CD4-positive, alpha-beta memory T cell (primary cell): ENCODE results near the gene PCDHGA3. TPM values are rescaled to one million over a fixed set of nuclear protein-coding genes. Genes with fewer than 3 reads are reported as not detected.

ENCODE experiments used
- CTCF ChIA-PET: fragments of 350-600 bp; sonication (Branson Sonifier 250); formaldehyde crosslinking; loops from one replicate; lab custom pipeline; 2021; ENCODE audit warnings: inconsistent platforms; ENCODE audit not compliant: partially characterized antibody; lab: Charles Lee
- POLR2A ChIA-PET: fragments of 350-600 bp; sonication (Branson Sonifier 250); formaldehyde crosslinking; loops from one replicate; lab custom pipeline; 2021; ENCODE audit not compliant: partially characterized antibody; lab: Charles Lee
- DNase-seq, 5 donors: peaks; one replicate each; pipeline versions ENCODE4 v3.0.0 to v3.0.0-alpha.2; 2020 to 2022; ENCODE audit warnings: mixed read lengths in 1 of 5
- H3K27ac ChIP-seq: one replicate; pipeline ENCODE4 v1.7.0; 2013; ENCODE audit warnings: low read depth, low read length
- H3K27me3 ChIP-seq: 2 replicates; pipeline ENCODE4 v1.7.0; 2013; ENCODE audit warnings: mild to moderate bottlenecking, low read length, moderate library complexity; ENCODE audit not compliant: insufficient read depth
- H3K36me3 ChIP-seq: 2 replicates; pipeline ENCODE4 v1.7.0; 2013; ENCODE audit warnings: mild to moderate bottlenecking, low read length, moderate library complexity; ENCODE audit not compliant: insufficient read depth
- H3K4me1 ChIP-seq: 2 replicates; pipeline ENCODE4 v1.7.0; 2013; ENCODE audit warnings: mild to moderate bottlenecking, low read length, moderate library complexity; ENCODE audit not compliant: insufficient read depth
- H3K4me3 ChIP-seq, 2 donors: one replicate each; pipeline ENCODE4 v1.7.0; 2013; ENCODE audit warnings: low read length in 2 of 2, mild to moderate bottlenecking in 1 of 2
- H3K9me3 ChIP-seq, 2 donors: one replicate each; pipeline ENCODE4 v1.7.0; 2013; ENCODE audit warnings: low read length in 2 of 2, control low read depth in 1 of 2; ENCODE audit not compliant: control insufficient read depth in 1 of 2
- H3K27ac Mint-ChIP-seq, 7 donors: one replicate each; pipeline ENCODE4 v1.8.0; 2020 to 2021; ENCODE audit warnings: mixed read lengths in 7 of 7, mild to moderate bottlenecking in 6 of 7, inconsistent platforms in 3 of 7, moderate library complexity in 3 of 7
- H3K27me3 Mint-ChIP-seq, 2 donors: one replicate each; pipeline ENCODE4 v1.8.0; 2020 to 2021; ENCODE audit warnings: mixed read lengths in 2 of 2
- H3K36me3 Mint-ChIP-seq, 2 donors: one replicate each; pipeline ENCODE4 v1.8.0; 2020 to 2021; ENCODE audit warnings: mixed read lengths in 2 of 2, inconsistent platforms in 1 of 2, mild to moderate bottlenecking in 1 of 2
- H3K4me1 Mint-ChIP-seq, 4 donors: one replicate each; pipeline ENCODE4 v1.8.0; 2020 to 2021; ENCODE audit warnings: mixed read lengths in 4 of 4, mild to moderate bottlenecking in 1 of 4
- H3K4me3 Mint-ChIP-seq, 8 donors: one replicate each; pipeline ENCODE4 v1.8.0; 2020 to 2021; ENCODE audit warnings: mixed read lengths in 8 of 8, mild to moderate bottlenecking in 7 of 8, moderate library complexity in 6 of 8, inconsistent platforms in 3 of 8
- H3K9me3 Mint-ChIP-seq, 8 donors: one replicate each; pipeline ENCODE4 v1.8.0; 2020 to 2021; ENCODE audit warnings: mixed read lengths in 8 of 8, mild to moderate bottlenecking in 5 of 8, inconsistent platforms in 3 of 8, moderate library complexity in 1 of 8
- intact Hi-C: fragments of 100-400 bp; cut with micrococcal nuclease; formaldehyde crosslinking; loops from one replicate; pipeline ENCODE4 v1.15.1; 2023
- polyA plus RNA-seq, 2 donors: library from polyadenylated mRNA; unstranded; fragments of 300-500 nt; fragmentation: Illumina TruSeq; gene quantifications; one replicate each; pipeline ENCODE4 v1.2.3, GENCODE V29; 2021
- total RNA-seq, 2 experiments: library from RNA; stranded (reverse); gene quantifications; one replicate each; pipeline ENCODE4 v1.2.3, GENCODE V29; 2021

The PCDHGA3 gene
- total and polyA plus RNA-seq, 4 experiments from 2014 or later = 0.17 to 0.26 (median 0.23) TPM; not detected in 1

DNA sequence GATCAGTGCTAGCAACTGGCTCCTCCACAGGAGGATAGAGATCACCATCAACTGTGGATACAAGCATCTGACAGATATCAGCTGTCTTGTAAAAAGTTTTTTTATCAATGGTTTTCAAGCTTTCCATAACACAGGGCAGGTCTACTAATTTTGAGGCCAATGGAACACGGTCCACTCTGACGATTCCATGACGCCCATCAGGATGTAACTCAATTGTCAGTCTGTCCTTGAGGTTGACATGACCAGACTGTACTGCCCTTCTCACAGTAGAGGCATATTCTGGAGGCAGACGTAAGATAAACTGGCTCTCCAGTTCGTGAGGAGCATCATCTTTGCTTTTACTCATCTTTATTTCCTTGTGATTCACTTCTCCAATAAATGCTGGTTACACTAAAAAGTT is 23.9 kb upstream of the PCDHGA3 start:
- Histone ChIP-seq H3K9me3 (peaks cover 19 to 39% of the 10 kb centered on the region in 2 donors), H3K27me3 (no peaks in the 10 kb centered on the region), H3K4me3 (peak overlapping the region; percentile 54 to 77), H3K4me1 (peaks cover 15% of the 10 kb centered on the region), H3K27ac (no peak overlapping the region), H3K36me3 (peaks cover 19% of the 10 kb centered on the region)
- ChIA-PET POLR2A (interaction anchor here (0.6 to 2.6 kb wide), 15 partner anchors 9 to 918 kb away, joined by 3 to 27 read pairs (median 6); partner anchors contain the start of genes ANKHD1, DIAPH1, HDAC3 and IK), CTCF (interaction anchor here (0.7 to 4.8 kb wide), 18 partner anchors 8 to 609 kb away, joined by 3 to 38 read pairs (median 4); partner anchors contain the start of genes PCDHGA1, PCDHGA10, PCDHGA11 and PCDHGB1)
- Mint-ChIP-seq H3K36me3 (peaks cover 47 to 48% of the 10 kb centered on the region in 2 donors), H3K27me3 (peaks cover 0 to 2% of the 10 kb centered on the region in 2 donors), H3K27ac (peak overlapping the region in 5 of 7 donors; percentile 93 to 100 (median 99)), H3K9me3 (peaks cover 14 to 83% (median 73%) of the 10 kb centered on the region in 8 donors), H3K4me1 (peaks cover 21 to 32% (median 28%) of the 10 kb centered on the region in 4 donors), H3K4me3 (peak overlapping the region; percentile 90 to 99 (median 98))
- DNase-seq = no peak
- intact Hi-C loops = loop anchor here (1.0 to 10.0 kb wide), 9 partner anchors 95 to 1215 kb away; partner anchors contain the start of genes ANKHD1, DIAPH1, PCDHGA10 and PCDHGB7

DNA sequence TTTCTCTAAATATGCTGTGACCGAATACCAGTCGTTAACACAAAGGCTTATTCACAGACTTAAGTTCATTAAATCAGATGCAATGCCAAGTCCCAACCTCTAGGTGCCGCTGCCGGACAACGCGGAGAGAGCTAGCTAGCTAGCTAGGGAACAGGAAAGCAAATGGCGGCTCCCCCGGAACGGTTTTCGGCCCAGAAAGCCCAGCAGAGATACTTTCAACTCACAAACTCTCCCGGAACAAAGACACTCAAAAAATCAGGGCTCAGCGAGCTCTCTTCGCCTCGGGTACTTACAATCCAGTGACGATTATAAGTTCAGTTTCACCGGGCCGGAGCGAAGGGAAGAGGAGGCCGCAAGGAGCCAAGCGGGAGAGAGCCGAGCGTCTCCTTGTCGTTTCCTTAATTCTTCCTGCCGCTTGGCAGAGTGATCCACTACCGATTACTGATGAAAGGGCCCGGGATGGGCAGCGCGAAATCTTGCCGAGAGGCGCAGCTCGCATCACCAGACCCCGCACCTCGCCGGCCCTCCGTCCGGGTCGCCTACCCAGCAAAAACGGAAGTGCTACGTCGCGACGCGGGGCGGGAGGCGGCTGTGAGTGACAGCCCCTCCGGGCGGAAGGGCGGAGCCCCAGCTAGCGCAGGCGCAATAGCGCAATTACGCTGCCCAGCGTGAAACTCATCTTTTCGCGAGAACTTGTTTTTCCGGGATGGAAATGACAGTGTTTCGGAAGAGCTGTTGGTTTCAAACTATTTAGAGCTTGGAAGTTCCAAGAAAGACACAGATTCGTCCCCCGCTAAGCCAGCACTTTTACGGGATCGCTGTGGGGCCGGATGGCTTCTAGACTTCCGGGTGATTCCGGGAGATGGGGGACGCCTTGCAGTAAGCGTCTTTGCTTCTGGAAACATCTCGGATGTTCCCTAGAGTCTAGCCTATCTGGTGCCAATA is 23.1 kb upstream of the PCDHGA3 start, which contains the start of gene TAF7:
TSS of gene TAF7 (minus strand) at position 560 of the 945 bp plus-strand sequence. CDS start 740 bp downstream, outside the sequence.
- Mint-ChIP-seq H3K4me3 (peak within 1 kb of the TSS; percentile 90 to 99 (median 98)), H3K4me1 (peaks cover 20 to 32% (median 26%) of the 10 kb centered on the region in 4 donors), H3K36me3 (peaks cover 39 to 40% of the 10 kb centered on the region in 2 donors), H3K27me3 (peaks cover 0 to 2% of the 10 kb centered on the region in 2 donors), H3K27ac (peak within 1 kb of the TSS; percentile 93 to 100 (median 97)), H3K9me3 (peaks cover 10 to 75% (median 67%) of the 10 kb centered on the region in 8 donors)
- intact Hi-C loops = loop anchor here (1.0 to 10.0 kb wide), 9 partner anchors 94 to 1216 kb away; partner anchors contain the start of genes ANKHD1, DIAPH1, PCDHGA10 and PCDHGB7
- peak within 1 kb of the TSS; percentile 54 to 77 for H3K4me3 ChIP-seq
- H3K27me3 ChIP-seq = no peaks in the 10 kb centered on the region
- H3K4me1 ChIP-seq = peaks cover 15% of the 10 kb centered on the region
- DNase-seq = peak; percentile 92 to 93 (median 93)
- ChIA-PET CTCF (interaction anchor here (0.6 to 4.8 kb wide), 22 partner anchors 9 to 610 kb away, joined by 3 to 38 read pairs (median 4); partner anchors contain the start of genes PCDHB14, PCDHGA1, PCDHGA10 and PCDHGA11), POLR2A (interaction anchor here (0.5 to 2.6 kb wide), 22 partner anchors 8 to 1386 kb away, joined by 3 to 27 read pairs (median 5); partner anchors contain the start of genes ANKHD1, DIAPH1, HDAC3 and IK)
- peaks cover 19% of the 10 kb centered on the region for H3K36me3 ChIP-seq
- peaks cover 19 to 31% of the 10 kb centered on the region in 2 donors for H3K9me3 ChIP-seq
- peak within 1 kb of the TSS; percentile 97 for H3K27ac ChIP-seq

DNA sequence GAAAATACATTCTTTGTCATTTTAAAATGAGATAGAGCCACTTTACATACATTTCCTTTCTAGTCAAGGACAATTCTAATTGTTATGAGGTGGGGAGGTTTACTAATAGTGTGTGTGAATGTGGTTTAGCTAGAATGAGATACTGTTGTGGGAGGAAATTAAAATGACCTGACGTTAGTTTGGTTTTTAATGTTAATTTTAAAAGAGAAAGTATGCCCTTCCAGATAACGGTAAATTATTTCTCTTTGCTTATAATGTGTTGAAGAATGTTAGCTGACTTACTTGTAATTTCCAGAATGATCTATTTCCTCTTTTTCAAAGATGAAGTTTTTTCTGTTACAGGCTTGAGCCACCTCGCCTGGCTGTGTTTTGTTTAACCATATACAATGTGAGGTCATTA is 21.4 kb upstream of the PCDHGA3 start:
- H3K27ac ChIP-seq = no peak overlapping the region
- H3K9me3 ChIP-seq = peaks cover 19 to 28% of the 10 kb centered on the region in 2 donors
- Mint-ChIP-seq H3K27me3 (peaks cover 8 to 11% of the 10 kb centered on the region in 2 donors), H3K4me3 (peak overlapping the region in 3 of 8 donors; percentile 13 to 54 (median 53)), H3K27ac (peak overlapping the region in 1 of 7 donors; percentile 93), H3K36me3 (peaks cover 36 to 43% of the 10 kb centered on the region in 2 donors), H3K4me1 (peaks cover 22 to 43% (median 31%) of the 10 kb centered on the region in 4 donors), H3K9me3 (peaks cover 9 to 71% (median 62%) of the 10 kb centered on the region in 8 donors)
- H3K36me3 ChIP-seq = peaks cover 19% of the 10 kb centered on the region
- no peaks in the 10 kb centered on the region for H3K27me3 ChIP-seq
- POLR2A ChIA-PET = no interaction called here
- peaks cover 15% of the 10 kb centered on the region for H3K4me1 ChIP-seq
- CTCF ChIA-PET = interaction anchor here (1.0 kb wide), 1 partner anchor 190 kb away, joined by 3 read pairs; no protein-coding TSS in a partner anchor
- intact Hi-C loops = loop anchor here (5.0 to 10.0 kb wide), 3 partner anchors 93 to 1217 kb away; partner anchors contain the start of genes PCDHGA10 and PCDHGB7
- H3K4me3 ChIP-seq = no peak overlapping the region
- DNase-seq = no peak

DNA sequence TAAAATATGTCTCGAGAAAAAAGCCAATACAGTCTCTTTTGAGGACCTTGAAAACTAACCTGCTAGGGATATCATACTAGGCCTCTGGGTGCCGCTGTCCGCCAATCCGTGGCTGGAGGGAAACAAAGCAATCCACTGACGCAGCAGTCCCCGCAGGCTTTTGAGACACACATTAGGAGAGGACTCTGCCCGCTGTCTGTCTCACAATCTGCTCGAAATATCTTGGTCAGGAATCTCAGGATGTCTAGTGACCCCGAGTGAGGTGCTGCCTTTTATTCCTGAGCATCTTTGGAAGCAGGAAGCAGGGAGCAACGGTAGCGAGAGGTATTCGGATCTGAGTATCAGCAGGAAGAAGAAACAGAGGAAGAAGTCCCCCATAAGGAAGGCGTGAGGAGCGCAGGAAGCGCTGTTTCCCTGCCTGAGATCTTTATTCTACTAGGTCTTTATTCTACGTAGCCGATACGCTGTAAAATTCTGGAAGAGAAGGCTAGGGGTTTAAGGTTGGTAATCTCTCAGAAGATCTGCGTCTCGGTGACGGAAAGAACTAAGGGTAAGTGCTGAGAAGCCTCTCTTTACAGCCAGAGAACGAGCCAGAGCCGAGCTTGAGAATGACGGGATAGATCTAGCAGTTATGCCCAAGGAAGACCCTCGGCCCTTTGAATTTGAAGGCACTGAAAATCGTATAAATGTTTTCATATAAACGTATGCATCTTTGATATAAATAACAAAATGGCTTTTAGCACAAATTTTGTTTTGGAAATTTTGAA is 17.4 kb upstream of the PCDHGA3 start:
- peaks cover 0 to 10% of the 10 kb centered on the region in 2 donors for H3K9me3 ChIP-seq
- intact Hi-C loops = loop anchor here (1.0 to 10.0 kb wide), 5 partner anchors 89 to 1221 kb away; partner anchors contain the start of genes PCDHGA10 and PCDHGB7
- Mint-ChIP-seq H3K27me3 (peaks cover 23 to 28% of the 10 kb centered on the region in 2 donors), H3K4me1 (peaks cover 5 to 11% (median 8%) of the 10 kb centered on the region in 4 donors), H3K9me3 (peaks cover 0 to 65% (median 52%) of the 10 kb centered on the region in 8 donors), H3K36me3 (peaks cover 8 to 17% of the 10 kb centered on the region in 2 donors), H3K27ac (peak overlapping the region; percentile 36 to 98 (median 94)), H3K4me3 (peak overlapping the region; percentile 91 to 97 (median 94))
- ChIA-PET CTCF (interaction anchor here (0.6 to 4.2 kb wide), 11 partner anchors 10 to 241 kb away, joined by 3 to 20 read pairs (median 3); no protein-coding TSS in a partner anchor), POLR2A (no interaction called here)
- no peaks in the 10 kb centered on the region for H3K36me3 ChIP-seq
- peaks cover 2% of the 10 kb centered on the region for H3K4me1 ChIP-seq
- peak overlapping the region; percentile 37 for H3K27ac ChIP-seq
- peak; percentile 67 to 80 (median 71) for DNase-seq
- peak overlapping the region; percentile 26 to 50 for H3K4me3 ChIP-seq
- H3K27me3 ChIP-seq = no peaks in the 10 kb centered on the region

DNA sequence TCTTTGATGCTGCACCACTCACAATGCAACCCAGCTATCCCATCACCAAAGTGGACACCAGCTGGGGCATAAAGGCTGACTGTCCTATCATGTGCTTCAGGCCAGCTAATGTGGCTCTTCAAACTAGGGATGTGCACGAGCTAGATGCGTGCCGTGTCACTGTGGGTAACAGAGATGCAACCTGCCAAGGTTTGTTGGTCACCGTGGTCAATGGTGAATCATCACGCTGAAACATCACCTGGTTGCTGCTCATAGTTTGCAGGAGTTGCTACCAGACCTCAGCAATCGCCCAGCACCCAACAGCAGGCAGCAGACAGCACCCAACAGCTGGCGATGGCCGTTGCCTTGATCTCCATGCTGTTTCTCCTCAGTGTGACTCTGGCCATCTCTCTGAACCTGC is 15.4 kb upstream of the PCDHGA3 start:
- H3K27ac Mint-ChIP-seq = no peak overlapping the region
- no peak overlapping the region for H3K4me3 Mint-ChIP-seq
- no peak overlapping the region for H3K27ac ChIP-seq
- DNase-seq = no peak
- CTCF ChIA-PET = interaction anchor here (0.6 to 4.4 kb wide), 6 partner anchors 9 to 207 kb away, joined by 3 to 29 read pairs (median 6); partner anchors contain the start of gene TAF7
- peaks cover 11 to 16% of the 10 kb centered on the region in 2 donors for H3K36me3 Mint-ChIP-seq
- no peaks in the 10 kb centered on the region for H3K27me3 ChIP-seq
- H3K4me3 ChIP-seq = no peak overlapping the region
- H3K9me3 ChIP-seq = peaks cover 0 to 8% of the 10 kb centered on the region in 2 donors
- peaks cover 35 to 37% of the 10 kb centered on the region in 2 donors for H3K27me3 Mint-ChIP-seq
- H3K4me1 Mint-ChIP-seq = peaks cover 5 to 11% (median 6%) of the 10 kb centered on the region in 4 donors
- intact Hi-C loops = loop anchor here (10.0 kb wide), 2 partner anchors 87 to 1223 kb away; partner anchors contain the start of genes PCDHGA10 and PCDHGB7
- peaks cover 2 to 66% (median 52%) of the 10 kb centered on the region in 8 donors for H3K9me3 Mint-ChIP-seq
- POLR2A ChIA-PET = interaction anchor here (1.4 kb wide), 1 partner anchor 8 kb away, joined by 8 read pairs; the partner anchor contains the start of gene TAF7
- H3K36me3 ChIP-seq = no peaks in the 10 kb centered on the region
- no peaks in the 10 kb centered on the region for H3K4me1 ChIP-seq
